LNCaP clone FGC (cell line): ENCODE results near the gene PANK4.

Source experiments
- DNase-seq: peaks from one replicate; pipeline ENCODE4 v3.0.0-alpha.2; 2011; ENCODE audit warnings: low read depth
- H3K4me3 ChIP-seq: 2 replicates; pipeline ENCODE4 v1.5.1; 2011; ENCODE audit warnings: mild to moderate bottlenecking, low read depth, low read length, control low read depth
- TF ChIP-seq, protein P1 (sequence below): IDR thresholded peaks from 2 replicates; pipeline ENCODE4 v1.5.1; 2012; ENCODE audit warnings: mild to moderate bottlenecking; ENCODE audit not compliant: control insufficient read depth, insufficient read depth; ENCODE audit errors: extremely low read depth

The PANK4 gene

DNA sequence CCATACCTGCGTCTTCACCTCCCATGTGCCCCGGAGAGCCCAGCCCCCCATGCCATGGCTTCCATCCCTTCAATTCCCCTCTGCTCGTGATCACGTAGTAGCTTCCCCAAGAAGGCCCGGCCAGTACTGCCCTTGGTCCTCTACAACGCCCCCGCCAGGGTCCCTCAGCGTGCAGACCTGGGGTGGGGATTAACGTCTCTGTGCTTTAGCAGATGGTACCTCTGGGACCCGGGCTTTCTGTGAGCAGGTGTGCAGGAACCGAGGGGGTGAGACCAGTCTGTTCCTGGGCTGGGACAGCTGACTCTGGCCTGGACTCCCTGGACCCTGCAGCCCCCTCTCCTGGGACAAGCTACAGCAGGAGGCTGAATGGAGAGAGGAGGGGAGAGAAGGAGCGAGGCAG lies 49.1 kb downstream of the PANK4 start:
- no peak for DNase-seq
- H3K4me3 ChIP-seq = no peak overlapping the region
- TF ChIP-seq, protein P1, sequence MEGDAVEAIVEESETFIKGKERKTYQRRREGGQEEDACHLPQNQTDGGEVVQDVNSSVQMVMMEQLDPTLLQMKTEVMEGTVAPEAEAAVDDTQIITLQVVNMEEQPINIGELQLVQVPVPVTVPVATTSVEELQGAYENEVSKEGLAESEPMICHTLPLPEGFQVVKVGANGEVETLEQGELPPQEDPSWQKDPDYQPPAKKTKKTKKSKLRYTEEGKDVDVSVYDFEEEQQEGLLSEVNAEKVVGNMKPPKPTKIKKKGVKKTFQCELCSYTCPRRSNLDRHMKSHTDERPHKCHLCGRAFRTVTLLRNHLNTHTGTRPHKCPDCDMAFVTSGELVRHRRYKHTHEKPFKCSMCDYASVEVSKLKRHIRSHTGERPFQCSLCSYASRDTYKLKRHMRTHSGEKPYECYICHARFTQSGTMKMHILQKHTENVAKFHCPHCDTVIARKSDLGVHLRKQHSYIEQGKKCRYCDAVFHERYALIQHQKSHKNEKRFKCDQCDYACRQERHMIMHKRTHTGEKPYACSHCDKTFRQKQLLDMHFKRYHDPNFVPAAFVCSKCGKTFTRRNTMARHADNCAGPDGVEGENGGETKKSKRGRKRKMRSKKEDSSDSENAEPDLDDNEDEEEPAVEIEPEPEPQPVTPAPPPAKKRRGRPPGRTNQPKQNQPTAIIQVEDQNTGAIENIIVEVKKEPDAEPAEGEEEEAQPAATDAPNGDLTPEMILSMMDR = no peak

GRCh38 chr1:2476061-2476999 lies 50.1 kb downstream of the PANK4 start, which contains the start of gene PLCH2:
Gene PLCH2, plus strand, starts transcription at chr1:2476289. Its CDS starts 300 bp downstream, at chr1:2476589.
- TF ChIP-seq, protein P1 = no peak
- no peak within 1 kb of the TSS for H3K4me3 ChIP-seq
- DNase-seq = no peak

DNA sequence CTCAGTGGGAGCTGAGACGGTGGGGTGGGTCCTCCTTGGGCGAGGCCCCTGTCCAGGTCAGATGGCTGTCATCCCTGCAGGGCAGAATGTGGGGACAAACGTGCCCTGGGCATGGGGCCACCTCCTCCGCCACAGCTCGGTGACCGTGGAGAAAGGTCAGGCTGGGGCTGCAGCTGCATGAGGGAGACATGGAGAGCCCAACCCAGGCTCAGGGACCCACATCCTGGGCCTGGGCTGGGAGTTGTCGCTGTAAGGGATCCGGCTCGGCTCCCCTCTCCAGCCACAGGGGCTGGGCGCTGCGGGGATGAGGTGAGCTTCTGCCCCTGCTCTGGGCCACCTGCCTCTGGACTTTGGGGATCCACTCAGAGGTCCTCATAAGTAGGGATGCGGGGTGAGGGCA lies 50.8 kb downstream of the PANK4 start:
- H3K4me3 ChIP-seq = no peak overlapping the region
- no peak for DNase-seq
- TF ChIP-seq, protein P1 = no peak

DNA sequence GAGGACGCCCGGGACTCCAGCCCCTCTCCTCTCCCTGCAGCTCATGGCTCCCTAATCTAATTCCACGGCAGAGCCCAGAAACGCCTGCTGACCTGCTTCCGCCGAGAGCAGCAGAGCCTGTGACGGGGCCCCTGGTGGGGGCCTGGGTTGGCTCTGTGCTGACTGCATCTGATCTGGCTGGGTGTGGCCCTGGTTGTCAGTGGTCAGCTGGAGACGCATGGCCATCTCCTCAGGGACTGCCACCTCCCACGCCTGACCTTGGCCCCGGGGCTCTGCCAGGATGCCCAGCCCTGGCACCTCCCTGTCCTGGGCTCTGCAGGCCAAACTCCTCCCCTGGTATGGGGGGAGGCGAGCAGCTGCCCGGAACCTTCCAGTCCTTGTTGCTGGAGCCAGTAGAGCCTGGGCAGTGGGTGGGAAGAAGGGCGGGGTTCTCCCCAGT lies 51.4 kb downstream of the PANK4 start:
- no peak overlapping the region for H3K4me3 ChIP-seq
- no peak for DNase-seq

DNA sequence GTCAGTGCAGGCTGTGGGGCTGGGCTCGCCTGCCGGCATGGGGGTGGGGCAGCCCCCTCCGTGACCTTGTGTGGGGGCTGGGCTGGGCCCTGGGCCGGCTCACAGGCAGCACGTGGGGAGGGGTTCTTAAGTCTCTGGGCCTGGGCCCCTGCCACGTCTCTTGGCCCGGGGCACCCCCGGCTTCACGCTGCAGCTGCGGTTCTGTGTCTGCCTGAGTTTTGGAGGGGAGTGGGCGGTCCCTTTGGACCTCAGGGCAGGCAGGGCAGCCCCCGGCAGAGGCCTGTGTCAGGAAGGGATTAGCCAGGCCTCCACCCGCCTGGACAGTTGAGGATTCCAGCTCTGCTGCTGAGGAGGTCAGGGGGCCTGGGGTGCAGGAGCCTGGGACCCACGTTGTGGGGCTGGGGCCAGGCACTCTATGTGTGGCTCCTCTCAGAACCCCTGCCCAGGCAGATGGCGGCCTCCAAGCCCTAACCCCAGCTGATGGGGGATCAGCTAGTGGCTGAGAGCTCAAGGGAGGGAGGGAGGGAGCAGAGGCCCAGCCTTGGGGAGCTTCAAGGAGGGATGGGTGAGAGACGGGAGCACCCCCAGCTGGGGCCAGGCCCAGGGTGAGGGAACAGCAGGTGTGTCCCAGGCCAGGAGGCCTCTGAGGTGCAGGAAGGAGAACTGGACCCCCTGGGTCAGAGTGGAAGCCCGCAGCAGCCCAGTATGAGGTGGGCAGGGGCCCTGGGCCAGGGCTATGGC lies 52.1 kb downstream of the PANK4 start:
- DNase-seq = no peak
- no peak overlapping the region for H3K4me3 ChIP-seq
- TF ChIP-seq, protein P1 = no peak

More for the DNA sequence above, 51.4 kb downstream of the PANK4 start:
- TF ChIP-seq, protein P1 = no peak

DNA sequence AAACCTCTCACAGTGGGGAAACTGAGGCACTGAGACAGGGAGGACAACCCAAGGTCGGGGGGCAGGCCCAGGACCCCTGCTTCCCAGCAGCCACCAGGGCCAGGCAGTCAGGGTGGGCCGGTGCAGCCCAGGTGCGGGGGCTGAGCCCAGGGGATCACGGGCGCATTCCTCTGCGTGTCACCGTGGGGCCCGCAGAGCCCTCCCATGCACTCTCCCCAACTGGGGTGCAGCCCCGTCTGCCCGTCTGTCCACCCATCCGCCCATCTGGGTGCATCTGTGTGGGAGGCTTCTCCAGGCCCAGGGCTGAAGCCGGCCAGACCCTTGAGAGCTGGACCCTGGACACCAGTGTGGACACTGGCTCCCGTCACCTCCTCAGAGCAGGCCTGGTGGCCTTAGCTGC lies 53.2 kb downstream of the PANK4 start:
- DNase-seq = no peak
- TF ChIP-seq, protein P1 = no peak
- no peak overlapping the region for H3K4me3 ChIP-seq
